NCI-H774 (cell line): ENCODE results near the gene SYNE1.
"Not testable (repeated sequence)": the region's sequence is repeated elsewhere in the genome, so short reads cannot be mapped to it uniquely, and the experiment has no call there.

Experiments
- DNase-seq: peaks from one replicate; lab custom pipeline; 2025; lab: John Stamatoyannopoulos, UW

The SYNE1 gene

DNA sequence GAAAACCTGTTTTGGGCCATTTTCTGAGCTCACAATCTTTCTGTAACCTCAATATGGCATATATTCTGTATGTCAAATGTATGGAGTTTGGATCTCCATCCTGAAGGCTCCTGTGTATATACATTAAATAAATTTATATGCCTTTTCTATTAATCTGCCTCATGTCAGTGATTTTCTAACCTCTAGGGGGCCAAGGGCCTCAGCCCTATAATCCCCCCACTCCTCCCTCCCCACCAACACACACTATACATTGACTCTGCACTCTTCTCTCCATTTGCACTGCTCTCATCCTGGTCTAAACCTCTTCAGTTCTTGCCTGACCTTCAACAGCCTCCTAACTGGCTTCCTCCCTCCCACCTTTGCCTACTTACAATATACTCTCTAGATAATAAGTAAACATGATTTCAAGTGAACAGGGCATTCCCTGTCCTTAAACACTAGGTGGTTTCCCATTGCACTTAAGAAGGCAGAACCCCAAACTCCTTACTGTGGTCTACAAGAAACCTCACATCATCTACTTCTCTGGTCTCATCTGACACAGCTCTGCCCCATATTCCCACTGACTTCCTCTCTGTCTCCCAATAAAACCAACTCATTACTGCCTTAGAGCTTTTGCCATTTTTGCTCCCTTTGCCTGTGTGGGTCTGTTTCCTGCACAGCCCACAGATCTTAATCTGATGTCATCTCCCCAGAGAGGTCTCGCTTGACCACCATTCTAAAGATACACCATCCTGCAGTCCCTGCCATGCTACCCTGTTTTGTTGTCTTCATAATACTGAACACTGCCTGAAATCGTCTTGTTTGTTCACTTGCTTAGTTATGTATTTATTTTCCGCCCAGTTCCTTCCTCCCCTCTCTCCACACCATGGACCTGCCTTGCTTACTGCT lies 213.7 kb downstream of the SYNE1 start:
- DNase-seq = no peak

DNA sequence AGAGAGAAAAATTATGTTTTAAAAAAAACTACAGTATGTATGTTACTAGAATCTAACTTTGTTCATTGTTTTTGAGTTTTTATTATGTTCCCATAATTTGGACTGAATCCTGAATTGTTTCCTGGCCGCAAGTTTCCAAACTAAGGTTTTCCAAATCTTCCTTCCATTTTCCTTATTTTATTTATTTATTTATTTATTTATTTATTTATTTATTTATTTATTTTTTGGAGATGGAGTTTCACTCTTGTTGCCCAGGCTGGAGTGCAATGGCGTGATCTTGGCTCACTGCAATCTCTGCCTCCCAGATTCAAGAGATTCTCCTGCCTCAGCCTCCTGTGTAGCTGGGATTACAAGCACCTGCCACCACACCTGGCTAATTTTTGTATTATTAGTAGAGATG lies 215.7 kb downstream of the SYNE1 start:
- DNase-seq = not testable (repeated sequence)

DNA sequence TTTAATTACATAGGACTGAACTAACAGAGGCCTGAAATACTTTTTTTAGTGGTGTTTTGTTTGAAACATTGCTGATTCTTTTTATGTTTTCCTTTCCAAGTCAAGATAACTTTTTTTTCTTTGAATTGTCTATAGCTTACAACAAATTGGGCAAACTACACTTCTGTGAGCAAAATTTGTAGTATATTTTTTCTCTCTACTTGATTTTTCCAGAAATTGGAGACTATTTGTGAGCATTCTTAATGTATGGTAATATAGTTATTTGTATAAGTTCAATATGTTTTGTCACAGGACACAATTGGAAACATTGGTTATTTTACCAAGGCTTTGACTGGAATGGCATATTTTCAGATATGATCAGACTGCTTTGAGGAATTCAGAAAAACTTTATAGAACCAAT lies 216.5 kb downstream of the SYNE1 start:
- no peak for DNase-seq

GRCh38 chr6:152418551-152418950 lies 218.6 kb downstream of the SYNE1 start:
- no peak for DNase-seq

DNA sequence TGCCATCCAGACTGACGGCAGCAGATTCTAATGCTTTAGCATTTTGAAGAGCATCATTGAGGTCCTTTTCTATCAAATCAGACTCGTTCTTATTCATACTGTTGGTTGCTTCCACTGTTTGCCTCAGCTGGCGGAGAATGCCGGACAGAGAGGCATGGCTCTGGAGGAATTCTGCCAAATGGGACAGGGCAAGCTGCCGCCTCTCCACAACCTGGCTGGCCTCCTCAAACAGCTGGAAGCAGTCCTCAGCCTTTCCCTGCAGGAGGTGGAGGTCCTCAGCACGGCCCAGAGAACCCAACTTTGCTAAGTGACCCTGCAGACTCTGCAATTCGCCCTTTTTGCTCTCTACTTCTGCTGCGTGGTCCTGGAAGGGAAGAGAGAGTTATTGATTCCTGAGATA lies 220.5 kb downstream of the SYNE1 start:
- no peak for DNase-seq

DNA sequence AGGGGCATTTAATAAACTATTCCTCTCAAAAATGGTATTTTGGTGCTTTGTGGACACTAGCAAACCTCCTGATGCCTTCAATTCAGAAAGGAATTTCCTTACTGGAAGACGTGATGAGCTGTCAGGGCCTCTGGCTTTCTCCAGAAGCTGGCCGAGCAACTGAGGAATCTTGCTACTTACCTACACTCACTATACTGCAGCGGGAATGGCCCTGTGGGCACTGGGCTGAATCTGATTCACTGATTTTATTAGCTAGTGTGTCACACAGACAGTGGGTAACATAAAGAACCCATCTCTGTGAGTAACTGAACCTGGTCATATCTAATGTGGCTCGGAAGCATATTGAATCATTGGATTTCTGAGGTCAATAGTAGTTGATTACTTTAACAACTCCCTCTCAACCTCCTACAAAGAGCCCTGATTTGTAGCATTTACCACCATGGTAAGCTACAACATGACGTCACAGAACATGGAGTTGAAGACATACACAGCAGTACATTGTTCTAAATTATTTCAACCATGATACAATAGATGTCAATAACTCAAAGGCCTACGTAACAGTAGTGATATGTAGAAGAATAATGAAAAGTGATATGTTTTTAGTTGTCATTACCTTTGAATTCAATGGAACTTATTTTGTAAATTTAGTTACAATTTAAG lies 232.1 kb downstream of the SYNE1 start:
- no peak for DNase-seq

DNA sequence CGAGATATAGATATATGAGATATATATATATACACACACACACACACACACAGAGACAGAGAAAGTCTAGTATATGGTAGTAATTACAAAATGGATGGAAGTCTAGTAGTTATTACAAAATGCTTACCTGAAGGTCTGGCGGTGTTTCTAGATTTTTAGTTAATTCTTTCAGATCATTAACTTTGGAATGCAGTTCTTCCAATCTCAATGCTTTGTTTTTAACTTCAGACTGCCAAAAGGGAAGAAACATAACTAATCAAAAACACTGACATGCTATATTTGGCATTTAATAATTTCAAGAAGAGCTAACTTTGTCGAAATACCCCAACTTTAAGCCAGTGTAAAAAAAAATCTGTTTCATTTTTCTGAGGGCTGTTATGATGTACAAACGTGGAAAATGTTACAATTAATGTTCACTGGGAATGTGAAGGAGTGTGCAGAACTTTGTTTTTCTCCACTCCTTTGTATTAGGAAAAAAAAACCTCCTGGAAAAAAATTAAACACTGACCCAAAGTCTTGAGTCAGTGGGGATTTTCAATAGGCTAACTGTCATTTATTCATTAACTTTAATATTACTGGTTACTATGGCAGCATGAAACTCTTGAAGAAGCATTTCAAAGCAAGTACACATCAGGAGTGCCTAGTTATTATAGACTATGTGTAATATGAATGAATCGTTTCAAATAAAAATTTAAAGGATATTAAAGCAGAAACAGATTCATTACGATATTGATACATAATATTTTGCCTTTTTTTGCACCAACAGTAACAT lies 232.9 kb downstream of the SYNE1 start:
- no peak for DNase-seq

GRCh38 chr6:152402791-152403190 lies 234.4 kb downstream of the SYNE1 start:
- DNase-seq = no peak

DNA sequence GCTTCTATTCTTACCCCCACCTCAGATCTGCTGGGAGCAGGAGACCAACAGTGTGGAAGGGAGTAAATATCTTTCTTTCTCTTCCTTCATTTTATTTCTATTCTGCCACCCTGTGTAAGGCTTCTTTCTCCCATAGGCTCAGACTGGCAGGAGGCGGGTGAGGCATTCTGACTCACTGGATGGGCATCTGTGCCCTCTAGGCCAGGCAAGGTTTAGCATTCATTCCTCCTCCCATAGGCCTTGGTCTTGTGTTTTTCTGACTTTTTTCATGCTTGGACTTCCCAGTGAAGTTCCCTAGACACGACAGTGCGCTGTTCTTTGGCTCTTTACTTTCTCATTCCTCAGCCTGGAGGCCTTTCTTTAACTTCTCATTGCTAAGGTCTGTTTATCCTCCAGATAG lies 235.2 kb downstream of the SYNE1 start:
- no peak for DNase-seq

DNA sequence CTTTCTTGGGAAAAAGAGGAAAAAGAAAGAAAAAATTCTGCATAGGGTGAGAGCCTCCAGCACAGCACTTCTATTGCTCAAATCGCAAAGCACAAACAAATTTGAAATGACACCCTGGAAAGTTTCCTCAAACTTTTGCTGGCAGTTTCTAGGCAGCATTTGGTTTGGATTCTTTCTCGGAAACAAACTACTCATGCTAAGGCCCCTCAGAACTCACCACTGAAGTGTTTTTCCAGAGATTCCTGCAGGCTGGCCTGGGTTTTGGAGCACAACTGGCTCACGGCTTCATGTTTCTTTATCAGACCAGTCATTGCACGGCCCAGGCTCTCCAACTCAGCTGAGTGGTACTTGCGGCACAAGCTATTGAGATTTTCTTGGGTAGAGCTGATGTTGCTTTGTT lies 237.8 kb downstream of the SYNE1 start:
- no peak for DNase-seq

DNA sequence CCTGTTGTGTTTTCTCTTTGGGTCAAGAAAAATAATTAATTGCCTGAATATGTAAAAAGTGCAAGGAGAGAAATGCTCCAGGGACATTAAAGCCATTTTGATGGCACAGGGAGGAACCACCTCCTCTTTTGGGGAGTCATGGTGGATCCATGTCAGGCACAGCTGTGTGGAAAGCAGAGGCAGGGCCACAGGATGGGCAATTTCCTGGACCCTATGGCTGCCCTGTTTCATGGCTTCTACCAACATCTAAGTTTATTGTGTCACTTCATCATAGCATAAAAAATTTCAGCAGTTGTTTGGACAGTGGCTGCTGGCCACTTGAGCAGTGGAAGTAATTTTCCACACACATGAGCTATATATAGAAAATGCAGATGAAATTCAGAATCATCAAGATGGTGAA lies 238.2 kb downstream of the SYNE1 start:
- no peak for DNase-seq

- DNase-seq = no peak
Measured at GRCh38 chr6:152398316-152398715, 238.8 kb downstream of the SYNE1 start.

GRCh38 chr6:152394303-152394702 lies 242.9 kb downstream of the SYNE1 start:
- DNase-seq = no peak

DNA sequence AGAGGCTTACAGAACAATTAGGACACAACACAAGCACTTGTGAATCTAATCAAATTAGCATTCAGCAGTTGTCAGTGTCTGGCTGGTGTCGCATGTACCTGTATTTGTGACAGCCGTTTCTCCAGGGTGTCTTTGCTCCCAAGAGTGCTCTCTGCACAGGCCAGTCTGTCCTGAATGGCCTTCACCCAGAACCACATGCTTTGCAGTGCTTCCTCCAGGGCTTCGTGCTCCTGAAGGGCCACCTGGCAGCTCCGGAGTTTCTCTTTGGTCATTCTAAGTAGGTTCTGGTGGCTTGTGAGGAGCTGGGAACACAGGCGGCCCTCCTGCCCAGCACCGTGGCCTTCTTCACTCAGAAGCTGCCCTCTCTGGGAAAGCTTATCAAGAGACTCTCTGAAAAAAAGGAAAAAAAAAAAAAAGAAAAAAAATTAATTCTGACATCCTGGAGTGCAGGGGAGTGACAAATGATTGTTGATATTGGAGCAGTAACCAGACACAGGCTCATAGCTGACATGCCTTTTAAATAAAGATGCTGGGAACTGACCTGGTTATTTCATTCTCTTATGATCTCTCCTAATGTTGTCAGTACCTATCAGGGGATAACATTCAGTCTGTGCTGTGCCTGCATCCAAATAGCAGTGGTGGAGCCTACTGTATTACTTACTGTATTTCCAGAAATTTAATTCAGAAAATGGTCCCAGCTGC lies 245.8 kb downstream of the SYNE1 start:
- DNase-seq = no peak

- no peak for DNase-seq
Measured at GRCh38 chr6:152387091-152387490, 250.1 kb downstream of the SYNE1 start.

GRCh38 chr6:152386131-152386530 lies 251.0 kb downstream of the SYNE1 start:
- no peak for DNase-seq

- DNase-seq = peak; percentile 14
Measured at GRCh38 chr6:152380993-152381898, 255.9 kb downstream of the SYNE1 start.

DNA sequence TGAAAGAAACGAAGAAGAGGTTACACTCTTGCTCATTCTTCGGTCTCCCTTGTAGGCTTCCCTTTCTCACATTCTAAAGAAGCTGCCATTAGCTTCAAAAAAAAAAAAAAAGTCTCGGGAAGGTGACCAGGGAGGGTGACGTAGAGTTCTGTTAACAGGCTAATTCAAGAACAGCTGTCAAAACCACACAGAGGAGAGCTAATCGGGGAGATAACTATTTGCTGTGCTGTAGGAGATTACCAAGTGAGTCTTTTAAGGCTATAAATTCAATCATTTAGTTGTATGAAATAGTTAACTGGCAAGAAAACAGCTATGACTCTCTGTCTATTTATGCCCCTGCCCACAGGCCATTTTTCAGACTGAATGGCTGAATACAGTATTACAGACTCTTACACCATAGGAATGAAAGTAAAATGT lies 256.8 kb downstream of the SYNE1 start:
- DNase-seq = no peak

DNA sequence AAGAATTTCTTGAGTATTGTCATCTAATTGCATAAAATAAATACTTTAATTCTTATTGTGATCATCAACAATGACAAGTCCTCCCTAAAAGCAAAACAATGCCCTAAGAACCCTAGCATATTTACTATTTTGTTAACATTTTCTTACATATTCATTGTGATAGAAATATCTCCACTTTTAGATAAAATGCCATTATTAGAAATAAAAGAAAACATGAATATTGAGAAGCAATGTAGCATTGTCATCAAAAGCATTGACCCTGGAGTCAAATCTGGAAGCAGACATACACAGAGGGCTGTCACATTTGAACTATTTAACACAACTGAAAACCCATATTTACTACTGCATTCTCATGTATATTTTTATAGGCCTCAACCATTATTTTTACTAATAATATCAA lies 257.7 kb downstream of the SYNE1 start:
- no peak for DNase-seq

- DNase-seq = no peak
Measured at GRCh38 chr6:152378169-152378568, 259.0 kb downstream of the SYNE1 start.

DNA sequence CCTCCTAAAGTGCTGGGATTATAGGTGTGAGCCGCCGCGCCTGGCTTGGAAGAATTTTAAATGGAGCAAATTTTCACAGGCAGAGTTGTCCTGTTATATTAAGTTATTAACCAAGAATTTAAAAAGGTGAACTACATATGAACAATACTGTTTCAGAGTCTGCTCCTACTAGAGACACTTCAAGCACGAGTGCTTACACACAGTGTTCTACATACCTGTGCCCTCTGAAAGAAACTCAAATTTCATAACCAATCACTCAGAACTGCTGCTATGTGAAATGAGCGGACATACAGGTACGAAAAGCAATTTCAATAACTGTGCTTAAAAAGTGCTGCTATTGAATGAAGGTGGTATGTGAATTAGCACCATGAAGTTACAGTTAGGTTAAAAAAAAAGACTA lies 262.0 kb downstream of the SYNE1 start:
- no peak for DNase-seq
